Amniotic stem cell (primary cell): ENCODE results near the gene VPS13A.
"Not testable (repeated sequence)": the region's sequence is repeated elsewhere in the genome, so short reads cannot be mapped to it uniquely, and the experiment has no call there.

Experiments
- DNase-seq: peaks from one replicate; lab custom pipeline; 2025; lab: John Stamatoyannopoulos, UW

Gene VPS13A

DNA sequence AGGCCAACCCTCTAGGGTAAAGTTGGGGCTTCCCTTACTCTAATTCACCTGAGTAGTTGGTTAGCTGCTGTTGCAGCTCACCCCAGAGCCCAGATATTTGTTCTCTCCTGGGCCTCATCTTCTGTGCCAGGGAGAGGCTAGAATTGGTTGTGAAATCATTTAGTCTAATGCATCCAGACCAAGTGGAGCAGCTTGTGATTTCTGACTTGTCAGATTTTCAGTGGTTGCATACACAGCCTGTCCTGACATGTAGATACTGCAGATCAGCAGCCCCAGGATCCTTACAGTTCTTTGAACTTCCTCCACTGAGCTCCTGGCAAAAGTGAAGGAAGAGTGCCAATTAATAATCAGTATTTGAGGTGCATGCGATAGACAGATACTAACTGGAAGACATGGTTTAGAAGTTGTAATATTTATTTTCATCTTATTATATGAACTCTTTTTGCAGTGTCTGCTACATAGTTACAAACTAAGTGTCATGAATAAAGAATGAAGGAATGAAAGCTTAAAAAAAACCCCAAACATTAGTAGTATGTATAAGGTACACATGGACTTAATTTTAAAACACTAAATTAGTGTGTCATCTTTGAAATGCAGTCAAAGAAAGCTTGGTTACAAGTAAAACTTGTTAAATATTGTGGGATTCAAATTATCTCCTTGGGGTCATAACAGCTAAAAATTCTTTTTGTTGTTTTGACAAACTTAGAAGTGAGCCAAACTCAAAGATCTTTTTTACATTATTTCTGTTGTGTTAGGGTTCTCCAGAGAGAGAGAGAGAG, 128.5 kb downstream of the VPS13A start:
- no peak for DNase-seq

DNA sequence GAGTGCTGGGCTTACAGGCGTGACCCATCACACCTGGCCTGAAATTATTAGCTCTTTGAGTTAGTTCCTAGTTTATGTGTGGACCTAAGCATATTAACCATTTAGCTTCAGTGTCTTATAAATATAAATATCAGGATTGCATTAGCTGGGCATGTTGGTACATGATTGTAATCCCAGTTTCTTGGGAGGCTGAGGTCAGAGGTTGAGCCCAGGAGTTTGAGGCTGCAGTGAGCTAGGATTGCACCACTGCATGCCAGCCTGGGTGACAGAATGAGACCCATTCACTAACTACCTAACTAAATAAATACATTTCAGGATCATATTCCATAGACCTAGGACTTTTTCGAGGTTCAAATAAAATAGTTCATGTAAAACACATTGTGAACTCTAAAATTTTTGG, 129.8 kb downstream of the VPS13A start:
- no peak for DNase-seq

DNA sequence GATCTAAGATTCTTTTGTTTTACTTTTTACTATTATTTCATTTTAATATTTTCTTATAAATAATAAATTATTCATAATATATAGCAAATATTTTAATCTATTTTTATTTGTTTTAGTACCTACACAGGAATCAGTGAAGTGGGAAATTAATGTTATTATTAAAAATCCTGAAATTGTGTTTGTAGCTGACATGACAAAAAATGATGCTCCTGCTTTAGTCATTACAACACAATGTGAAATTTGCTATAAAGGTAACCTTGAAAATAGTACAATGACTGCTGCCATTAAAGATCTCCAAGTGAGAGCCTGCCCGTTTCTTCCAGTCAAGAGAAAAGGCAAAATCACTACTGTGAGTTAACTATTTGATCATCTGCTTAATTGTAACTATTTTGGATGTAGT, 138.7 kb downstream of the VPS13A start:
- no peak for DNase-seq

DNA sequence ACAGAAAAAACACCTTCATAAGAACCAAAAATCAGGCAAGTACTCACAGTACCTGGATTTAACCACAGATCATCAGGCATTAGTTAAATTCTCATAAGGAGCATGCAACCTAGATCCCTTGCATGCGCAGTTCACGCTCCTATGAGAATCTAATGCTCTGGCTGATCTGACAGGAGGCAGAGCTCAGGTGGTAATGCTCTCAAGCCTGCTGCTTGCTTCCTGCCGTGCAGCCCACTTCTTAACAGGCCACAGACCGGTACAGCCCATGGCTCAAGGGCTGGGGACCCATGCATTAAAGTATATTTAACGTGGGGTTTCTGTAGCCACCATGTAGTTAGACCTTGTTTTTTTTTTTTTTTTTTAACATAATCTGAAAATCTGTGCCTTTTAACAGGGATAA, 147.7 kb downstream of the VPS13A start:
- no peak for DNase-seq

DNA sequence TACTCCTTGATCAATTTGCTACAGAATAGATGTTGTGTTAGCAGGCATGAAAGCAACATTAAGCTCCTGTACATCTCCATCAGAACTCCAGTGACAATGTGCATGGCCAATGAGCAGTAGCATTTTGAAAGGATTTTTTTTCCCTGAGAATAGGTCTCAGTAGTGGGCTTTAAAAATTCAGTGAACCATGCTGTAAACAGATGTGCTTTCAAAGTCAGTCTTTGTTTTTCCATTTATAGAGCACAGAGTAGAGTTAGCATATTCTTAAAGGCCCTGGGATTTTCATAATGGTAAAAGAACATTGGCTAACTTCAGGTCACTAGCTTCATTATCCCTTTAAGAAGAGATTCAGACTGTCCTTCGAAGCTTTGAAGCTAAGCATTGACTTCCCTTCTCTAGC, 150.8 kb downstream of the VPS13A start:
- no peak for DNase-seq

DNA sequence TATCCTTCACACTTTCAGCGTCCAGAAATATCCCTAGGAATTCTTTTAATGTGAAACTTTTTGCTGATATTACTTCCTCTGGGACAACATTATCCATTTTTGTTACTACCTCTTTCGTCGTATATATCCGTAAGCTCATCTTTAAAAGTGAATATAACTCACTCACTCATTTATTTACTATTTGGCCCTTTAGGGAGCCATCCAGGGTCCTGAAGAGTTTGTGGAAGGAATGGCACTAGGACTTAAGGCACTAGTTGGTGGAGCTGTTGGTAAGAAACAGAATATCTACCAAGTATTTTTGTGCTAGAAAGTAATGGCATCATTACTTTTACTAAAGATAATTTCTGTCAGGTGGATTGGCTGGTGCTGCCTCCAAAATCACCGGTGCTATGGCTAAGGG, 192.7 kb downstream of the VPS13A start:
- no peak for DNase-seq

DNA sequence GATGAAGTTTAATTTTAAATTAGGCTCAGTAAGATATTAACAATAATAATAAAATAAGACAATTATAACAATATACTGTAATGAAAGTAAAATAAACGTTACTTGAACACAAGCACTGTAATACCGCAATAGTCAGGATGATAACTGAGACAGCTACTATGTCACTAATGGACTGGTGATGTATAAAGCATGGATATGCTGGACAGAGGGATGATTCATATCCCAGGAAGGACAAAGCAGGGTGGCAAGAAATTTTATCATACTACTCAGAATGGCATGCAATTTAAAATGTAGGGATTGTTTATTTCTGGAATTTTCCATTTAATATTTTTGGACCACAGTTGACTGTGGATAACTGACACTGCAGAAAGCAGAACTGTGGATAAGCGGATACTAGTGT, 196.9 kb downstream of the VPS13A start:
- DNase-seq = no peak

DNA sequence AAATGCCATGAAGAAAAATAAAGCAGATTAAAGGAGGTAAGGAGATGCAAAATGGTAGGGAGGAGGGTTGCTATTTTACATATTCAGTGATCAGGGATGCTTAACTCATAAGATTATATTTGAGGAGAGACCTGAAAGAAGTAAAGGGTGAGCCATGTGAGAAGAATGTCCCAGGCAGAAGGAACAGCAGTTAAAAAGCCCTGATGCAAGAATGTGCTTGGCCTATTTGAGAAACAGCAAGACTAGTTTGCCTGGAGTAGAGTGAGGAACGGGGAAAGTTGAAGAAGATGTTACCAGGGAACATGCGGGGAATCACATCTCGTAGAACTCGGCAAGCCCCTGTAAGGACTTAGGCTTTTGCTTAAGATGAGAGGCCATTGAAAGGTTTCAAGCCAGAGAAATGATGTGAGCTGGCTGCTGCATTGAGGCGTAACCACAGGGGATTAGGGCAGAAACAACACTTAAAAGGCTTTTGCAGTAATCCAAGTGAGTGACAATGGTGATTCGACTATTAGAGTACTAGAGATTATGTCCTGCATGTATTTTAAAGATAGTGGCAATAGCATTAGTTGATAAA, 198.7 kb downstream of the VPS13A start:
- no peak for DNase-seq

DNA sequence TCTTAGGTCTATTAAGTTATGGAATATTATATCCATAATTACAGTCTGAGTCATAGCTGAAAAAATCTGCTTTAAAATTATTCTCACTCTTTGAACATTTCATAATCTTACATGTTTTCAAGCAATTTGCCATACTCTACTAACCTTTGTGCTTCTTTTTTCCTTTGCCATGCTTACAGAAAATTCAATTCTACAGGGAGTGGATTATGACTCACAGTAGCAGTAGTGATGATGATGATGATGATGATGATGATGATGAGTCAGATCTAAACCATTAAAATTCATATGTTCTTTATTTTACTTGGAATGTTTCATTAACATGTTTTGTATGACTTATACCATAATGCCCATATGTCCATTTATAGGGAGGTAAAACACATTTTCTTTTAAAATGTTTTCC, 207.1 kb downstream of the VPS13A start:
- no peak for DNase-seq

DNA sequence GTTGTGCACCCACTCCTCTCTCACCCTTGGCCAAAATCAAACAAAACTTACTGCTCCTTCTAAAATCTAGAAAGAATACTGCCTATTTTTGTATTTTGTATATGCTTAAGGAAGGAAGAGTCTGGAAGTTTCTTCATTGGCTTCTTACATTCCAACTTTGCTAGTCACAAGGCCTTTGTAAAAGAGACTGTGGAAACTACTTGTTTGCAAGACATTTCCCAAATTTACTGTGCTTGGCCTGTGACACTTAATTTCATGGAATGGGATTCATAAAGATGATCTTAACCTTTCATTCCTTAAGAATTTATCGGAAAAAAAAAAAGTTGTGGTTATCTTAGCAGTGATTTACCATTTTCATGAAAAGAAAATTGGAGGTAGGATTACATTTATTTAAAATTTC, 208.9 kb downstream of the VPS13A start:
- no peak for DNase-seq

DNA sequence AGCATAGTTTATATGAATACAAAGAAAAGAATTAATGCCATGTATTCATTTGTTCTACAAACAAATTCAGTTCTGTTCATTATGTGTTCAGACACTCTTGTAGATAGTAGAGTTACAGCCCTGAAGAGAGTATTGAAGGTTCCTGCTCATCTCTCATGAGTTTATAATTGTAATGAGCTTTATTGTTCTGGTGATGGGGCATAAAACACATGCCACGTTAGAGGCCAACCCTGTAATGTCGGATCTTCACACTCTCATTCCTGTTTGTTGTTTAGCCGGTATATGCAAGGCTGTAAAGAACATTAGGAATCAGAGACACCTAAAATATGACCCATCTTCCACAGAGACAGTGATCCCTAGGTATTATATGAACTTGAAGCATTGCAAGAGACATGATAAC, 214.5 kb downstream of the VPS13A start:
- DNase-seq = no peak

DNA sequence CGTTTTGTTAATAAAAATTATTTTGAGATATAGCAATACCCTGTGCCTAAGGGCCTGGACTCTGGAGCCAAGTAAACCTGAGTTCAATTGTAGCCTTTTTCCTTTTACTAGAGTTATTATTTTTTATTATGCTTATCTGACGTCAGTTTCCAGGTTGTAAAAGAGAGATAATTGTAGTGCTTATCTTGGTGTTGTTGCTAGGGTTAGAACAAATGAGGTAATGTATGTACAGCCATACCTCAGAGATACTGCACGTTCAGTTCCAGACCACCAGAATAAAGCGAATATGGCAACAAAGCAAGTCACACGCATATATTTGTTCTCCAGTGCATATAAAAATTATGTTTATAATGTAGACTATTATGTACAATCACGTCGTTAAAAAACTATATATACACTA, 215.0 kb downstream of the VPS13A start:
- DNase-seq = no peak

DNA sequence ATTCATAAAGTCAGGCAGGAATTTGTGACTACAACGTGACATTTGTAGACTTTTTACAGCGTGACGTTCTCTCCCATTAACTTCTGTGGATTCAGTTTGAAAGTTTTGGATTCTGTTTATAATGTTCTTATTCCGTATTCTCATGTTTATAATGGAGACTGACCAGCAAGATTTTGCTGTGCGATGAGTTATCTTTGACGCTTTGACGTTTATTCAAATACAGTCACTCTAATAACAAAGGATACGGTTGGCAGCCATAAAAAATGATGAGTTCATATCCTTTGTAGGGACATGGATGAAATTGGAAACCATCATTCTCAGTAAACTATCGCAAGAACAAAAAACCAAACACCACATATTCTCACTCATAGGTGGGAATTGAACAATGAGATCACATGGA, 221.2 kb downstream of the VPS13A start:
- not testable (repeated sequence) for DNase-seq

DNA sequence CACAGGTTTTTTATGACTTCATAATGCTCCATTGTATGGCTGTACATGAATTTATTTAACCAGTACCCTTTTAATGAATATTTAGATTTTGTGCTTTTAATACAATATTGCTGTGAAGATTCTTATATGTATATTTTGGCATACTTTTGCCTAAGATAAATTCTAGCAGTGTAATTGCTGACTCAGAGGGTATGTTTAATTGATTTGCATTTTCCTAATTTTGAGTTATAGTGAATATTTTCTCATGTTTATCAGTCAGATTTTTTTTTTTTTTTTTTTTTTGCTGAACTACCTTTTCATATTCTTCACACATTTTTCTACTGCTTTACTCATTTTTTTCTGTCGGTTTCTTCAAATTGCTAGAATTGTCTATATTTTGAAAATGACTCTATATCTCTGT, 222.6 kb downstream of the VPS13A start:
- DNase-seq = no peak

DNA sequence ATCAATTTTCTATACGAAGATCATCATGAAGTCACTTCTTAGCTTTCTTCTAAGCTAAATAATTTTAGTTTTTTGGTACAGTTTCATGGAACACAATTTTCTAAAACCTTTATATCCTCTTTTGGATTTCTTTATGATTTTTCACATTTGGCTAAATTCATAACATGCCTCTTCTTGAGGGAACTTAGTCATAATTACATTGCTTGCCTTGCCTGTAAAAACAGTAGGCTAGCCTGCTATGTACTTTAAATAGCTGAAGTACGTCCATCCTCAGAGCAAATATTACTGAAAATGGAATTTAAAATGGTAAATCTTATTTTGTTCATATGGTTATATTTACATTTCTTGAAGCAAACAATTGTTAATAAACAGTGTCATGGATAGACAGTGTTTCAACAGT, 225.0 kb downstream of the VPS13A start:
- no peak for DNase-seq

DNA sequence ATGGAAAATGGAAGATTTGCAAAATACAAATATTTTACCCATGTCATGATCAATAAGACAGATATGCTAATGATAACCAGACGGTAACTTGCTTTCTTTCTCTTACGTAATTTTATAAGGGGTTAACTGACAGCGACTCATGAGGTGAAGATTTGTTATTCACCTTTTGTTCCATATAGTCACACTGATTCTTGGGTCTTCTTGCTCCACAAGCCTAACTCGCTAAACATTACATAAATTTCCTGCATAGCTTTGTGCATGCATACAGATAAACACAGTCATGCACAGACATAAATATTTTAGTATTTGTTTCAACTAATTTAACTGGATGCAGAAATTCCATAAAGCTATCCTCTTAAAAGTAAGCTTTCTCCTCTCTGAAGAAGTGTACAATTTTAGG, 225.9 kb downstream of the VPS13A start:
- DNase-seq = no peak

DNA sequence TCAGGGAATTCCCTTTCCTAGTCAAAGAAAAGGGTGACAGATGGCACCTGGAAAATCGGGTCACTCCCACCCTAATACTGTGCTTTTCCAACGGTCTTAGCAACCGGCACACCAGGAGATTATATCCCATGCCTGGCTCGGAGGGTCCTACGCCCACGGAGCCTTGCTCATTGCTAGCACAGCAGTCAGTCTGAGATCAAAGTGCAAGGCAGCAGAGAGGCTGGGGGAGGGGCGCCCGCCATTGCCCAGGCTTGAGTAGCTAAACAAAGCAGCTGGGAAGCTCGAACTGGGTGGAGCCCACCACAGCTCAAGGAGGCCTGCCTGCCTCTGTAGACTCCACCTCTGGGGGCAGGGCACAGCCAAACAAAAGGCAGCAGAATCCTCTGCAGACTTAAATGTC, 231.2 kb downstream of the VPS13A start:
- not testable (repeated sequence) for DNase-seq

DNA sequence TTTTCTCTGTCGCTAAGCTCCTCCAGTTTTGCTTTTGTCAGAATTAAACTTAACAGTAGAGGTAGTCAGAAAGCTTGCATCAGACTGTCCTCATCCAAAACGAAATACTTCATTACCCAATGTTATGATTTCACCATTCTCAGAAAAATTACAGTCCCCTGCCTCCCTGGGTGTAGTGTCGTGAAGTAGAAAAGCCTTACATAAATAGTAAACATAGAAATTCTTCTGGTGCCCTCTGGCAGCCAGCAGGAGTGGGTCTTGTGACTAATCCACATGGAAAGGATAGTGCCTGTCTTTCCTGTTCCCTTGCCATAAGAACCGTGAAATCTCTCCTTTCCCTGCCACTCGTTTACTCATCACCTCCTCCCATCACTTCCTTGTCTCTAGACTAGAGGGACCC, 240.2 kb downstream of the VPS13A start:
- DNase-seq = no peak

DNA sequence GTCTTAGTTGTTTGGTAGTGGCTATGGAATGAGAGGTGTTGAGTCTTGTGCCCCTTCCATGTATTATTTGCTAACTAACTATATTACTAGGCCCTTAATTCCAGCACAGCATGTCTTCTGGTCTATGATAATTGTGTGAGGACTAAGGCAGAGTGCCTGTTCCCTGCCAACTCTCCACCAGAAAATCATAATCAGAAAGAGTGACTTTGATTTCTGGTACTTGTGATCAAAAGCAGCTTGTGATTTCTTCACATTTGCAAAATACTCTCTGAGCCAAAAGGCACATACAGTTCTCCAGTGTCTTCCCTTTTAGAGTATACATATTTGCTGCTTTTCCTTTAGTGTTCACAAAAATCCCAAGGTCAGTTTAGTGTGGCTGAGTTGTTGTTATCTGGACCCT, 240.9 kb downstream of the VPS13A start:
- no peak for DNase-seq

DNA sequence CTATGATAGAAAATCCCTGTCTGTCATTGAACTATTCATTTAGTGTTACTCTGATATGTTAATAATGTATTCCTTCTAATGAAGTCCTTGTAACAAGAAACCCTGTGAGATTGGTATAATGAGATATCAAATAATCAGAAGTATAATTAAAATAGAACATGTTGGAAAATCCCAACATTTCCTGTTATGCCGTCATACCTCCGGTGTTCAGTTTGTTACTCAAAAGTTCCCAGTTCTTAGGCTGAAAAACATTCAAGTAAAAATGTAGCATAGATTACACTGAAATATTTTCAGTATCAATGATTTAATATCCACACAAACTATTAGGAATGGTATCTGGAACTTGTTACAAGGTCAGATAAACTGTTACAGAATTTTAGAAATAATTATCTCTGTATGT, 243.3 kb downstream of the VPS13A start:
- no peak for DNase-seq

DNA sequence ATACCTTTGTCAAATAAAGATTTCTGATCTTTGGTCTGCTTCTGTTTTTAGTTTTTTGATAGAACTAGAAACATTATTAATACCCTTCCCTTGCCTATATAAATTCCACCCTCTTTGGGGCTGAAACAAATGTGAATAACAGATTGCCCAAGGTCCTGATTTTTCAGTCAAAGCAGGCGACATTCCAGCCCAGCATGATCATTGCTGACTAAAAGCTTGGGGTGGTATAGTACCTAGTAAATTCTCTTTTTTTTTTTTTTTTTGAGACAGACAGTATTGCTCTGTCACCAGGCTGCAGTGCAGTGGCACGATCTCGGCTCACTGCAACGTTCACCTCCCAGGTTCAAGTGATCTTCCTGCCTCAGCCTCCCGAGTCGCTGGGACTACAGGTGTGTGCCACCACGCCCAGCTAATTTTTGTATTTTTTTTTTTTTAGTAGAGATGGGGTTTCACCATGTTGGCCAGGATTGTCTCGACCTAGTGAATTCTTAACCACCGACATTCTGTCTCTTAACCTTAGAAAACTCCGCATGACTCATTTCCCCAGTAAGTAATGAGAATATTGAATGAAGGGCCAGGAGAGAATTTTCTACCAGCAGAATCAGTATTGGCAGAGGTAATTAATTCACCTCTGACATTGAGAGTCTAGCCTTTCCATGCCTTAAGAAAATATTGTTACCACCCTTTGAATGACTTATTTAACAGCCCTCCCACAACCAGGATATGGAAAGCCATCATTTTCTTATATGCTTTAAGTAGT, 244.4 kb downstream of the VPS13A start:
- no peak for DNase-seq

DNA sequence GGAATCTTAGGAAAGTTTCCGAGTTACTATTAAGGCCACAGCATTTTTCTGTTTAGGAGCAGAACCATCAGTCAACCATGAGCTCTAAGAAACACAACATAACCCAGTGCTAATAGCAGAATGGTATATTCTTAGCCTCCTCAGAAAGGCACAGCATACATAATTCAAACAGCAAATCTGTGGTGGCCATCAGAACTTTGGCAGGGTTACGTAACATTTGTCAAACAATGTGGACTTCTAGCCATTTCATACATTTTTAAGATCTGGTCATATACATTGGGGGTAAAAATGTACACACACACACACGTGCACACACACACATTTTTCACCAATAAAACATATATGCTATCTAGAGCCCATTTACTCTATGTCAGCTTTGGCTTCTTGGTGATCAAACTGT, 245.6 kb downstream of the VPS13A start:
- no peak for DNase-seq

DNA sequence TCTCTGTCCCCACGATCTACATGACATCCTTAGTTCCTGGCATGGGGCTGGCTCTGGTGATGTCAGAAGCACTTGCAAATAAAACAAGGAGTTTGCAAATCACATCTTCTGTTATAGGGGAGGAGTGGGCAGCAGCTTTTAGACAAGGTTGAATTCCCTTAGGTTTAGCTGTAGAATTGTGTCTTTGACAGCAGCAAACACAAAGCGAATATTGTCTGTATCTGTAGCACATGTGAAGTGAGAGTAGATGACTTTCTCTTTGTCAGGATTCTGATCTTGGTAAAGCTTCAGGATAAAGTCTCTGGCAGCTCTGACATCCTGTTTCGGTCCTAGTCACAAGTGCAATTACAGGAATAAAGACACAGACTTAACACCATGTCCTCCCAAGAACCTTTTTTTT, 246.5 kb downstream of the VPS13A start:
- no peak for DNase-seq
